ENCODE data around the gene SULT2A1.
"Not testable (repeated sequence)": the region's sequence is repeated elsewhere in the genome, so short reads cannot be mapped to it uniquely, and the experiment has no call there.

Gene SULT2A1

GRCh38 chr19:47886010-47886559, at the start of gene SULT2A1:
Gene SULT2A1, minus strand, starts transcription at chr19:47886315. Its CDS starts 58 bp downstream, at chr19:47886257.
- H3K36me3 ChIP-seq (ENCODE audit: insufficient read depth, low read length) = no peaks in the 10 kb centered on the region
- TF ChIP-seq CTCF (conservative IDR thresholded peaks at IDR 0.05; ENCODE audit: low read length) (no peak), EZH2phosphoT487 (IDR thresholded peaks at IDR 0.05; ENCODE audit: borderline replicate concordance) (no peak)
- H3K9me3 ChIP-seq (ENCODE audit: insufficient read depth, low read depth, low read length) = no peaks in the 10 kb centered on the region
- no peak within 1 kb of the TSS for H3K4me3 ChIP-seq (ENCODE audit: low read length, poor library complexity, severe bottlenecking)
- no peaks in the 10 kb centered on the region for H3K27me3 ChIP-seq (ENCODE audit: insufficient read depth, low read length, poor library complexity, severe bottlenecking)
- H3F3A ChIP-seq (ENCODE audit: low read depth) = no peaks in the 10 kb centered on the region
- no peaks in the 10 kb centered on the region for H3K4me1 ChIP-seq (ENCODE audit: insufficient read depth, low read length, poor library complexity, severe bottlenecking)
- no peak within 1 kb of the TSS for H2AFZ ChIP-seq (ENCODE audit: low read length)
- no peaks in the 10 kb centered on the region for H4K20me1 ChIP-seq (ENCODE audit: insufficient read depth, low read length, poor library complexity, severe bottlenecking)
- H3K9ac ChIP-seq (ENCODE audit: low read depth, low read length, poor library complexity, severe bottlenecking) = no peak within 1 kb of the TSS
- no peak within 1 kb of the TSS for H3K4me2 ChIP-seq (ENCODE audit: low read depth, low read length, poor library complexity, severe bottlenecking)
- H3K9me2 ChIP-seq (replicated peaks; ENCODE audit: low read depth, low read length) = no peaks in the 10 kb centered on the region
- no peaks in the 10 kb centered on the region for H3K79me2 ChIP-seq (ENCODE audit: insufficient read depth, low read length)

- H3K9ac ChIP-seq (ENCODE audit: low read depth, low read length, poor library complexity, severe bottlenecking); H3K36me3 ChIP-seq (ENCODE audit: insufficient read depth, low read length); H3K4me1 ChIP-seq (ENCODE audit: insufficient read depth, low read length, poor library complexity, severe bottlenecking); H2AFZ ChIP-seq (ENCODE audit: low read length); H3K79me2 ChIP-seq (ENCODE audit: insufficient read depth, low read length); H3K9me3 ChIP-seq (ENCODE audit: insufficient read depth, low read depth, low read length); H3F3A ChIP-seq (ENCODE audit: low read depth); H3K4me3 ChIP-seq (ENCODE audit: low read length, poor library complexity, severe bottlenecking); H4K20me1 ChIP-seq (ENCODE audit: insufficient read depth, low read length, poor library complexity, severe bottlenecking); H3K27me3 ChIP-seq (ENCODE audit: insufficient read depth, low read length, poor library complexity, severe bottlenecking); H3K9me2 ChIP-seq (replicated peaks; ENCODE audit: low read depth, low read length); H3K4me2 ChIP-seq (ENCODE audit: low read depth, low read length, poor library complexity, severe bottlenecking): not testable (repeated sequence)
Observed at GRCh38 chr19:47928581-47928980, 42.5 kb upstream of the SULT2A1 start.

- not testable (repeated sequence) for H3K79me2 ChIP-seq (ENCODE audit: insufficient read depth, low read length); H4K20me1 ChIP-seq (ENCODE audit: insufficient read depth, low read length, poor library complexity, severe bottlenecking); H3F3A ChIP-seq (ENCODE audit: low read depth); H3K36me3 ChIP-seq (ENCODE audit: insufficient read depth, low read length); H3K9ac ChIP-seq (ENCODE audit: low read depth, low read length, poor library complexity, severe bottlenecking); H3K9me3 ChIP-seq (ENCODE audit: insufficient read depth, low read depth, low read length); H2AFZ ChIP-seq (ENCODE audit: low read length); H3K4me1 ChIP-seq (ENCODE audit: insufficient read depth, low read length, poor library complexity, severe bottlenecking); H3K27me3 ChIP-seq (ENCODE audit: insufficient read depth, low read length, poor library complexity, severe bottlenecking); H3K4me2 ChIP-seq (ENCODE audit: low read depth, low read length, poor library complexity, severe bottlenecking); H3K4me3 ChIP-seq (ENCODE audit: low read length, poor library complexity, severe bottlenecking); H3K9me2 ChIP-seq (replicated peaks; ENCODE audit: low read depth, low read length)
Observed at GRCh38 chr19:47920107-47920506, 34.0 kb upstream of the SULT2A1 start.

GRCh38 chr19:47910191-47910590, 24.1 kb upstream of the SULT2A1 start:
- not testable (repeated sequence) for H3K9me3 ChIP-seq (ENCODE audit: insufficient read depth, low read depth, low read length); H3K4me1 ChIP-seq (ENCODE audit: insufficient read depth, low read length, poor library complexity, severe bottlenecking); H3K36me3 ChIP-seq (ENCODE audit: insufficient read depth, low read length); H3K27me3 ChIP-seq (ENCODE audit: insufficient read depth, low read length, poor library complexity, severe bottlenecking); H2AFZ ChIP-seq (ENCODE audit: low read length); H3K79me2 ChIP-seq (ENCODE audit: insufficient read depth, low read length); H3K4me3 ChIP-seq (ENCODE audit: low read length, poor library complexity, severe bottlenecking); H3K9me2 ChIP-seq (replicated peaks; ENCODE audit: low read depth, low read length); H4K20me1 ChIP-seq (ENCODE audit: insufficient read depth, low read length, poor library complexity, severe bottlenecking); H3F3A ChIP-seq (ENCODE audit: low read depth); H3K4me2 ChIP-seq (ENCODE audit: low read depth, low read length, poor library complexity, severe bottlenecking); H3K9ac ChIP-seq (ENCODE audit: low read depth, low read length, poor library complexity, severe bottlenecking)

- not testable (repeated sequence) for H3K4me3 ChIP-seq (ENCODE audit: low read length, poor library complexity, severe bottlenecking); H3F3A ChIP-seq (ENCODE audit: low read depth); H3K4me2 ChIP-seq (ENCODE audit: low read depth, low read length, poor library complexity, severe bottlenecking); H4K20me1 ChIP-seq (ENCODE audit: insufficient read depth, low read length, poor library complexity, severe bottlenecking); H3K9me2 ChIP-seq (replicated peaks; ENCODE audit: low read depth, low read length); H3K27me3 ChIP-seq (ENCODE audit: insufficient read depth, low read length, poor library complexity, severe bottlenecking); H2AFZ ChIP-seq (ENCODE audit: low read length); H3K79me2 ChIP-seq (ENCODE audit: insufficient read depth, low read length); H3K36me3 ChIP-seq (ENCODE audit: insufficient read depth, low read length); H3K9me3 ChIP-seq (ENCODE audit: insufficient read depth, low read depth, low read length); H3K9ac ChIP-seq (ENCODE audit: low read depth, low read length, poor library complexity, severe bottlenecking); H3K4me1 ChIP-seq (ENCODE audit: insufficient read depth, low read length, poor library complexity, severe bottlenecking)
Observed at GRCh38 chr19:47909350-47909749, 23.2 kb upstream of the SULT2A1 start.
